Stimulated activated naive B cell treated with anti-CD40 and anti-IgM and Interleukin-4, amounts not matched to agents 10 μg/mL and 1 μg/mL and 100 μg/mL, for 72 hours (primary cell): Measurements from ENCODE around the gene NR1I3.
A peak's percentile ranks its signal among the peaks of the same experiment; 100 is the strongest.
"Not testable (repeated sequence)": the region's sequence is repeated elsewhere in the genome, so short reads cannot be mapped to it uniquely, and the experiment has no call there.

ENCODE experiments used
- ATAC-seq, 2 donors: fragments of 150-1000 bp; cut with Tn5 transposase; replicated peaks; 2 replicates each; pipeline ENCODE4 v1.10.0; 2021; ENCODE audit warnings: moderate library complexity in 1 of 2
- DNase-seq: peaks from one replicate; pipeline ENCODE4 v3.0.0; 2021
- H3K27ac Mint-ChIP-seq: one replicate; pipeline ENCODE4 v1.8.0; 2022; ENCODE audit warnings: mild to moderate bottlenecking, mixed read lengths
- H3K27me3 Mint-ChIP-seq, 2 donors: one replicate each; pipeline ENCODE4 v1.8.0; 2022; ENCODE audit warnings: mixed read lengths in 2 of 2
- H3K36me3 Mint-ChIP-seq, 2 donors: one replicate each; pipeline ENCODE4 v1.8.0; 2022; ENCODE audit warnings: mixed read lengths in 2 of 2, mild to moderate bottlenecking in 1 of 2
- H3K4me1 Mint-ChIP-seq, 2 donors: one replicate each; pipeline ENCODE4 v1.8.0; 2022; ENCODE audit warnings: mixed read lengths in 2 of 2, mild to moderate bottlenecking in 1 of 2
- H3K4me3 Mint-ChIP-seq, 2 donors: one replicate each; pipeline ENCODE4 v1.8.0; 2022; ENCODE audit warnings: mild to moderate bottlenecking in 2 of 2, mixed read lengths in 2 of 2, moderate library complexity in 1 of 2
- H3K9me3 Mint-ChIP-seq, 2 donors: one replicate each; pipeline ENCODE4 v1.8.0; 2022; ENCODE audit warnings: mixed read lengths in 2 of 2, mild to moderate bottlenecking in 1 of 2

The NR1I3 gene

GRCh38 chr1:161229896-161230295 is 8.1 kb downstream of the NR1I3 start:
- H3K4me1 Mint-ChIP-seq = peaks cover 24 to 30% of the 10 kb centered on the region in 2 donors
- no peak overlapping the region for H3K27ac Mint-ChIP-seq
- H3K36me3 Mint-ChIP-seq = peaks cover 21 to 29% of the 10 kb centered on the region in 2 donors
- no peaks in the 10 kb centered on the region for H3K27me3 Mint-ChIP-seq
- H3K4me3 Mint-ChIP-seq = no peak overlapping the region
- DNase-seq (no peak), ATAC-seq (no peak)
- H3K9me3 Mint-ChIP-seq = no peaks in the 10 kb centered on the region

DNA sequence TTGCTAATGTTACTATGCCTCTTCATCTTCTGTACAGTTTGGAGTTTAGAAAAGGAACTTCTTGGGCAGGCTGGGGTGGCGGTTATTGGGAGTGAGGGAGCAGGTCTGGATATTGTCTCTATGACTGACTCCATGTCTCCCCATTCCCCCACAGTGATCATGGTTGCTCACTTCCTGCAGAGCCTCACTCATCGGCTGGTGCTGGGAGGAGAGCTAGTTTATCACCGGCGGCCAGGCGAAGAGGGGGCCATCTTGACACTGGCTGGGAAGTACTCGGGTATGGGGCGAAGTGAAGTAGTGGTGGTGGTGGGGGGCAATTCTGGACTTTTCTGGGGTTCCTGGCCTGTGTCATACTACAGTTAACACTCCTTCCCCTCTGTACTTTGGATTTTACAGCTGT is 10.0 kb downstream of the NR1I3 start:
- H3K4me3 Mint-ChIP-seq = peak overlapping the region; percentile 42 to 100
- ATAC-seq (no peak), DNase-seq (no peak)

DNA sequence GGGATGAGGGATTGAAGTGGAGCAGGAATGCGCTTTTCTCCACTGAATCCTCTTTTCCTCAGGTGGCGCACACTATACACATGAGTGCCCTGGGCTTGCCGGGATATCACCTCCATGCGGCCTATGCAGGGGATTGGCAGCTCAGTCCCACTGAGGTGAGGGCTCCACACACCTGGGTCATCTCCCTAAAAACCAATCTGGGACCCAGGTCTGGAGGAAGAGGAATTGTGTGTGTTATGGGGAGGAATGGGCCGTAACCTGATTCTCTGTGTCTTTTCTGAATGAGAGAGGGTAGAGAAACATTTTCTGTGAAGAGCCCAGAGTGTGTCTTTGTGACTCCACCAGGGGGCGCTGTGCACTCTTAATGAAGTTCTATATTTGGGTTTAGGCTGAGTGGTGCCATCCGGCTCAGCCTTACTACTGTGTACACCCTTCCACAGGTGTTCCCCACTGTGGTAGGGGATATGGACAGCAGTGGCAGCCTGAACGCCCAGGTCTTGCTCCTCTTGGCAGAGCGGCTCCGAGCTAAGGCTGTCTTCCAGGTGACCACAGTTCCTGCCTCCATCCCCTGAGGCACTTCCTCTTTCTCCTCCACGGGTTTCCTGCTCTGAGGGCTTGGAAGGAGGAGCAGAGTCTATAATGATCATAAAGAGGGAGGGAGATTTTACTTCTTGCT is 10.7 kb downstream of the NR1I3 start:
- Mint-ChIP-seq H3K9me3 (no peaks in the 10 kb centered on the region), H3K36me3 (peaks cover 21 to 29% of the 10 kb centered on the region in 2 donors), H3K27me3 (peaks cover 18% of the 10 kb centered on the region in 2 donors), H3K4me3 (peak overlapping the region; percentile 99 to 100), H3K4me1 (peaks cover 24 to 30% of the 10 kb centered on the region in 2 donors), H3K27ac (peak overlapping the region; percentile 65)
- peak; percentile 64 for DNase-seq
- ATAC-seq = peak; percentile 52 to 59

More for the DNA sequence above, 10.0 kb downstream of the NR1I3 start:
- H3K27me3 Mint-ChIP-seq = peaks cover 11% of the 10 kb centered on the region in 2 donors
- peaks cover 24 to 30% of the 10 kb centered on the region in 2 donors for H3K4me1 Mint-ChIP-seq
- no peaks in the 10 kb centered on the region for H3K9me3 Mint-ChIP-seq
- no peak overlapping the region for H3K27ac Mint-ChIP-seq
- H3K36me3 Mint-ChIP-seq = peaks cover 21 to 29% of the 10 kb centered on the region in 2 donors

GRCh38 chr1:161226759-161227158 is 11.2 kb downstream of the NR1I3 start:
- no peak for DNase-seq
- peak overlapping the region; percentile 99 to 100 for H3K4me3 Mint-ChIP-seq
- H3K9me3 Mint-ChIP-seq = no peaks in the 10 kb centered on the region
- H3K4me1 Mint-ChIP-seq = peaks cover 24 to 30% of the 10 kb centered on the region in 2 donors
- H3K36me3 Mint-ChIP-seq = peaks cover 21 to 29% of the 10 kb centered on the region in 2 donors
- peak overlapping the region; percentile 98 for H3K27ac Mint-ChIP-seq
- peaks cover 24% of the 10 kb centered on the region in 2 donors for H3K27me3 Mint-ChIP-seq
- no peak for ATAC-seq

DNA sequence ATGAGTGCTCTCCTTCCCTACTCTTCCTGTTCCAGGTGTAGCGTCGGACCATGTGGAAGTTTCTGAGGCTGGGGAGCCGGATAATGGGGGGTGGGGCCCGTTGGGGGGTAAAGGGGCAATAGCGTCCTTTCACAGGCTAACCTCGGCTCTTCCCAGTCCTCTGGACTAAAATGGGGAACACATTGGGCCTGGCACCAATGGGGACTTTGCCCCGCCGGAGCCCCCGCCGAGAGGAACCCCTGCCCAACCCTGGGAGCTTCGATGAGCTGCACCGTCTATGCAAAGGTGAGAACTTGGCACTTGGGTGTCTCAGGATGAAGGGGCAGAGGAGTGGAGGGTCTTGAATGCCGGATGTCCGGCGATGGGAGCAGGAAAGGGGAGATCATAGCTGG is 11.7 kb downstream of the NR1I3 start:
- Mint-ChIP-seq H3K9me3 (no peaks in the 10 kb centered on the region), H3K4me1 (peaks cover 24 to 30% of the 10 kb centered on the region in 2 donors), H3K27ac (peak overlapping the region; percentile 98), H3K4me3 (peak overlapping the region; percentile 99 to 100), H3K27me3 (peaks cover 24 to 25% of the 10 kb centered on the region in 2 donors), H3K36me3 (peaks cover 21 to 29% of the 10 kb centered on the region in 2 donors)
- DNase-seq (no peak), ATAC-seq (no peak)

GRCh38 chr1:161225534-161226319 is 12.3 kb downstream of the NR1I3 start, which contains the start of gene TOMM40L:
TOMM40L (plus strand) TSS chr1:161226060; CDS start chr1:161226490, 430 bp downstream.
- DNase-seq (peak; percentile 89), ATAC-seq (peak; percentile 97)
- peaks cover 26 to 27% of the 10 kb centered on the region in 2 donors for H3K27me3 Mint-ChIP-seq
- H3K4me1 Mint-ChIP-seq = peaks cover 24 to 30% of the 10 kb centered on the region in 2 donors
- H3K36me3 Mint-ChIP-seq = peaks cover 19 to 27% of the 10 kb centered on the region in 2 donors
- no peaks in the 10 kb centered on the region for H3K9me3 Mint-ChIP-seq
- peak within 1 kb of the TSS; percentile 98 for H3K27ac Mint-ChIP-seq
- H3K4me3 Mint-ChIP-seq = peak within 1 kb of the TSS; percentile 99 to 100

DNA sequence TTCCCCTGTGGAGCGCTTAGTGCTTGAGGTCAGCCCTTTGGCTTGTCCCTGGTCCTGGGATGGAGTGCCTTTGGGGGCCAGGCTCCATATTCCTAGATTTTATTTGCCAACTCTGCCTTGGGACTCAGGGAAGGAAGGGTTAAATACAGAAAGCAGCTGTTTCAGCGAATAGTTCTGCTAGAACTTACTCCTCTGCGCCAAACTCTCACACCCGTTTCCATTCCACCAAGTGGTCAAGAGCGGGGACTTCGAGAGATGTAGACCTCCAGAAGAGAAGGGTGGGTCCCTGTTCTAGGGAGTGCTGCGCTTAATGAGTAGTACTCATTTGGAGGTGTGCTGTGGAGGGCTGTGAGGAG is 12.8 kb downstream of the NR1I3 start:
- no peak overlapping the region for H3K27ac Mint-ChIP-seq
- ATAC-seq (no peak), DNase-seq (no peak)
- no peak overlapping the region for H3K4me3 Mint-ChIP-seq
- H3K4me1 Mint-ChIP-seq = peaks cover 24 to 30% of the 10 kb centered on the region in 2 donors
- H3K36me3 Mint-ChIP-seq = peaks cover 13 to 21% of the 10 kb centered on the region in 2 donors
- H3K9me3 Mint-ChIP-seq = no peaks in the 10 kb centered on the region
- peaks cover 29 to 33% of the 10 kb centered on the region in 2 donors for H3K27me3 Mint-ChIP-seq

- not testable (repeated sequence) for DNase-seq, H3K27ac Mint-ChIP-seq, H3K9me3 Mint-ChIP-seq, H3K4me3 Mint-ChIP-seq, ATAC-seq
- Mint-ChIP-seq H3K4me1 (peaks cover 24 to 30% of the 10 kb centered on the region in 2 donors), H3K27me3 (peaks cover 34 to 37% of the 10 kb centered on the region in 2 donors), H3K36me3 (peaks cover 11 to 19% of the 10 kb centered on the region in 2 donors)
Measured at GRCh38 chr1:161224695-161225087, 13.3 kb downstream of the NR1I3 start.

DNA sequence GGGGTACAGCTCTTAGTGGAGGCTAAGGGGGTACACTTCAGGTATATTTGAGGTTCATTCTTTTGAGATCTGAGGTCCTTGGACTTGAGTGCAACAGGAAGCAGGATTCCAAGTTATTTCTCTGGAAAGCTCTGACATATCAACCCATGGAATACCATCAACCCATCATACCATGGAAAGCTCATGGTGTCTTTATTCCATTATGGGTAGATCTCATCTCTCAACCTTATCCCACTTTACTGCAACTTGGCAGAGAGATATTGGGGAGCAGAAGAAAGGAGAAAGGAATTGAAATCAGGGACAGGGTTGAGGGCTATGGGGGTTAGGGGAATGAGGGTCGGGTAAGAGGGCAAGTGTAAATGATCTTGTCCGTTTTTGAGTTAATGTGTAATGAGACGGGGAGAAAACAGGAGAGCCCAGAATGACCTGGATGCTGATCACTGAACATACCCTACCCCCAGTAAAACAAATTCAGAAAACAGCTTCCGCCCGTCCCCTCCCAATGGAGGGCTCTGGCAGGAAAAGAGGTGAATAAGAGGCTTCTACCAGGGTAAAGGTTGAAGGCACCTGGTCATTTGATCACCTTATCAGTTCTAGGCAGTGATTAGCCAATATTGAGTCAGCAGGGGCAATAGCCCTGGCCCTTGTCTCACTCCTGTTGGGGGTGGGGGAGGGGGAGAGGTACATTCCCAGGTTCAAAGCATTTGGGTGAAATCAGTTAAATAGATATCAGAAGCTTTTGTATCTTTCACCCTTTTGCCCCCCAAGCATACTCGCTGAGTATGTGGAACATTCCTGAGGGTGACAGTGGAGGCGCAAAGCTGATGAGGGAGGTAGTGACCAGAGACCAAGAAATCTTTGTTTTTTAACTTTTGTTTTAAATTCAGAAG is 14.0 kb downstream of the NR1I3 start:
- no peaks in the 10 kb centered on the region for H3K9me3 Mint-ChIP-seq
- DNase-seq (no peak), ATAC-seq (no peak)
- H3K4me3 Mint-ChIP-seq = no peak overlapping the region
- peaks cover 24 to 30% of the 10 kb centered on the region in 2 donors for H3K4me1 Mint-ChIP-seq
- H3K36me3 Mint-ChIP-seq = peaks cover 6 to 14% of the 10 kb centered on the region in 2 donors
- peak overlapping the region; percentile 81 for H3K27ac Mint-ChIP-seq
- H3K27me3 Mint-ChIP-seq = peaks cover 40 to 44% of the 10 kb centered on the region in 2 donors

GRCh38 chr1:161222175-161223019 is 15.6 kb downstream of the NR1I3 start:
- DNase-seq = no peak
- Mint-ChIP-seq H3K4me3 (no peak overlapping the region), H3K4me1 (peaks cover 28 to 37% of the 10 kb centered on the region in 2 donors), H3K27ac (no peak overlapping the region), H3K27me3 (peaks cover 40 to 52% of the 10 kb centered on the region in 2 donors), H3K36me3 (peaks cover 0 to 1% of the 10 kb centered on the region in 2 donors), H3K9me3 (no peaks in the 10 kb centered on the region)
- ATAC-seq = no peak

DNA sequence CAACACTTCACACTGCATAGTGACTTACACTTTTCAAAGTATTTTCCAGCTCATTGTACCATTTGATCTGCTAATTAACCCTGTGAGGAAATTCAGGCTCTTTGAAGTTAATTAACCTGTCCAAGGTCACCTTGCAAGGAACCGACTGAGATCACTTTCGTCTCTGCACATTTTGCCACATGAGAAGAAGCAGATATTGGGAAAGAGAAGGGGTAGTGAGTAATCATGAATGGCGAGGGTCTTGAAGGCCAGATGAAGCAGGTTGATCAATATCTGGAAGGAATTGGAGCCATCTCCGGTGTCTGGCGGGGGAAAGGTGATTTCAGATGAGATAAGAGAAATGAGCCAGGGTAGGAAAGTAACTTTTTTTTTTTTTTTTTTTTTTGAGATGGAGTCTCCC is 18.0 kb downstream of the NR1I3 start:
- no peak overlapping the region for H3K4me3 Mint-ChIP-seq
- H3K4me1 Mint-ChIP-seq = peaks cover 25 to 31% of the 10 kb centered on the region in 2 donors
- no peaks in the 10 kb centered on the region for H3K9me3 Mint-ChIP-seq
- DNase-seq (no peak), ATAC-seq (no peak)
- H3K27me3 Mint-ChIP-seq = peaks cover 43 to 55% of the 10 kb centered on the region in 2 donors
- no peak overlapping the region for H3K27ac Mint-ChIP-seq
- H3K36me3 Mint-ChIP-seq = peaks cover 3 to 4% of the 10 kb centered on the region in 2 donors

- ATAC-seq (no peak), DNase-seq (no peak)
- Mint-ChIP-seq H3K36me3 (peaks cover 10 to 11% of the 10 kb centered on the region in 2 donors), H3K9me3 (no peaks in the 10 kb centered on the region), H3K4me3 (no peak overlapping the region), H3K4me1 (peaks cover 26 to 38% of the 10 kb centered on the region in 2 donors), H3K27ac (no peak overlapping the region), H3K27me3 (peaks cover 45 to 57% of the 10 kb centered on the region in 2 donors)
Measured at GRCh38 chr1:161219078-161219892, 18.7 kb downstream of the NR1I3 start.
